Trophoblast cell (in vitro differentiated cells and primary cell): Measurements from ENCODE around the gene MPPED2.

Experiments used
- DNase-seq, 2 donors: peaks; one replicate each; pipeline ENCODE4 v3.0.0-alpha.2; 2016
- H2AFZ ChIP-seq: 2 replicates; pipeline ENCODE4 v1.6.1; 2013; ENCODE audit warnings: low read length, moderate library complexity, mild to moderate bottlenecking; ENCODE audit not compliant: insufficient read depth, poor library complexity
- H2AK5ac ChIP-seq: 2 replicates; pipeline ENCODE4 v1.6.1; 2013; ENCODE audit warnings: mild to moderate bottlenecking, low read length
- H2BK120ac ChIP-seq: 2 replicates; pipeline ENCODE4 v1.6.1; 2013; ENCODE audit warnings: low read length, mild to moderate bottlenecking, moderate library complexity; ENCODE audit not compliant: insufficient read depth, poor library complexity
- H2BK12ac ChIP-seq: 2 replicates; pipeline ENCODE4 v1.6.1; 2013; ENCODE audit warnings: mild to moderate bottlenecking, low read length, moderate library complexity
- H2BK5ac ChIP-seq: 2 replicates; pipeline ENCODE4 v1.6.1; 2013; ENCODE audit warnings: low read length, low read depth, moderate library complexity, mild to moderate bottlenecking; ENCODE audit not compliant: poor library complexity
- H3K14ac ChIP-seq: 2 replicates; pipeline ENCODE4 v1.6.1; 2013; ENCODE audit warnings: mild to moderate bottlenecking, low read length
- H3K18ac ChIP-seq: 2 replicates; pipeline ENCODE4 v1.6.1; 2013; ENCODE audit warnings: mild to moderate bottlenecking, low read length
- H3K23ac ChIP-seq: 2 replicates; pipeline ENCODE4 v1.6.1; 2013; ENCODE audit warnings: low read length
- H3K27ac ChIP-seq: 2 replicates; pipeline ENCODE4 v1.5.1; 2013; ENCODE audit warnings: low read depth, mild to moderate bottlenecking, inconsistent platforms, low read length, moderate library complexity
- H3K27me3 ChIP-seq: 2 replicates; pipeline ENCODE4 v1.6.1; 2013; ENCODE audit warnings: inconsistent platforms, mild to moderate bottlenecking, low read length, moderate library complexity; ENCODE audit not compliant: insufficient read depth
- H3K36me3 ChIP-seq, 2 experiments: 1 replicate in 1 of 2; 2 replicates in 1 of 2; pipeline ENCODE4 v1.6.1; 2013; ENCODE audit warnings: low read length in 2 of 2, mild to moderate bottlenecking in 2 of 2, moderate library complexity in 1 of 2; ENCODE audit not compliant: insufficient read depth in 2 of 2, control insufficient read depth in 1 of 2
- H3K4ac ChIP-seq: 2 replicates; pipeline ENCODE4 v1.6.1; 2013; ENCODE audit warnings: low read depth, mild to moderate bottlenecking, low read length, moderate library complexity
- H3K4me1 ChIP-seq, 2 experiments: 1 replicate in 1 of 2; 2 replicates in 1 of 2; pipeline ENCODE4 v1.6.1; 2013; ENCODE audit warnings: low read length in 2 of 2, mild to moderate bottlenecking in 2 of 2, moderate library complexity in 1 of 2; ENCODE audit not compliant: insufficient read depth in 2 of 2, control insufficient read depth in 1 of 2
- H3K4me2 ChIP-seq: 2 replicates; pipeline ENCODE4 v1.6.1; 2013; ENCODE audit warnings: inconsistent platforms, mild to moderate bottlenecking, low read length, moderate library complexity
- H3K4me3 ChIP-seq: 2 replicates; pipeline ENCODE4 v1.5.1; 2013; ENCODE audit warnings: mild to moderate bottlenecking, low read depth, low read length, inconsistent platforms
- H3K79me1 ChIP-seq: one replicate; pipeline ENCODE4 v1.6.1; 2013; ENCODE audit warnings: low read length
- H3K79me2 ChIP-seq: 2 replicates; pipeline ENCODE4 v1.6.1; 2013; ENCODE audit warnings: low read length, mild to moderate bottlenecking; ENCODE audit not compliant: control insufficient read depth, insufficient read depth, poor library complexity
- H3K9ac ChIP-seq: 2 replicates; pipeline ENCODE4 v1.6.1; 2013; ENCODE audit warnings: mild to moderate bottlenecking, low read length
- H3K9me3 ChIP-seq: 2 replicates; pipeline ENCODE4 v1.6.1; 2013; ENCODE audit warnings: low read depth, mild to moderate bottlenecking, control low read depth, inconsistent platforms, low read length; ENCODE audit not compliant: insufficient read depth
- H4K12ac ChIP-seq: 2 replicates; pipeline ENCODE4 v1.6.1; 2013; ENCODE audit warnings: low read depth, mild to moderate bottlenecking, low read length, moderate library complexity
- H4K8ac ChIP-seq: 2 replicates; pipeline ENCODE4 v1.6.1; 2013; ENCODE audit warnings: low read depth, mild to moderate bottlenecking, low read length, moderate library complexity
- H4K91ac ChIP-seq: one replicate; pipeline ENCODE4 v1.6.1; 2013; ENCODE audit warnings: low read depth, mild to moderate bottlenecking, low read length, moderate library complexity
- WGBS: extraction: QIAGEN DNeasy Blood & Tissue Kit; methylation state at CpG from one replicate; pipeline ENCODE4 v1.1.7; 2013; ENCODE audit warnings: missing lambda C conversion rate; ENCODE audit not compliant: insufficient read length, insufficient coverage; ENCODE audit errors: extremely low coverage; 5-methylcytosine and 5-hydroxymethylcytosine counted together

The MPPED2 gene

GRCh38 chr11:30603357-30603756, 17.2 kb upstream of the MPPED2 start:
- H3K23ac ChIP-seq: no peak overlapping the region
- H3K36me3 ChIP-seq: no peaks in the 10 kb centered on the region
- no peak overlapping the region for H2BK5ac ChIP-seq
- H3K14ac ChIP-seq: no peak overlapping the region
- no peak overlapping the region for H4K91ac ChIP-seq
- no peak overlapping the region for H2BK120ac ChIP-seq
- H3K27me3 ChIP-seq: no peaks in the 10 kb centered on the region
- no peak overlapping the region for H4K12ac ChIP-seq
- no peak for DNase-seq
- no peaks in the 10 kb centered on the region for H3K79me2 ChIP-seq
- H3K9me3 ChIP-seq: no peaks in the 10 kb centered on the region
- H3K4me1 ChIP-seq: no peaks in the 10 kb centered on the region
- H2AK5ac ChIP-seq: no peak overlapping the region
- no peak overlapping the region for H3K4me3 ChIP-seq
- no peaks in the 10 kb centered on the region for H3K79me1 ChIP-seq
- WGBS: no CpG with 5 or more reads among the region's 2 CpGs
- H3K4me2 ChIP-seq: no peak overlapping the region
- no peak overlapping the region for H3K9ac ChIP-seq
- no peak overlapping the region for H3K27ac ChIP-seq
- no peak overlapping the region for H2BK12ac ChIP-seq
- H4K8ac ChIP-seq: no peak overlapping the region
- no peak overlapping the region for H3K4ac ChIP-seq
- no peak overlapping the region for H3K18ac ChIP-seq
- no peak overlapping the region for H2AFZ ChIP-seq

GRCh38 chr11:30596832-30597231, 10.7 kb upstream of the MPPED2 start:
- H2BK12ac ChIP-seq: no peak overlapping the region
- H2BK5ac ChIP-seq: no peak overlapping the region
- DNase-seq: no peak

GRCh38 chr11:30595934-30596333, 9.8 kb upstream of the MPPED2 start:
- H2BK12ac ChIP-seq: no peak overlapping the region
- no peak overlapping the region for H4K12ac ChIP-seq
- no peak overlapping the region for H2BK5ac ChIP-seq
- H4K8ac ChIP-seq: no peak overlapping the region
- no peak overlapping the region for H2AK5ac ChIP-seq
- no peak overlapping the region for H3K4me3 ChIP-seq
- no peak overlapping the region for H3K4ac ChIP-seq
- H2AFZ ChIP-seq: no peak overlapping the region
- H3K23ac ChIP-seq: no peak overlapping the region
- no peak overlapping the region for H3K18ac ChIP-seq
- no peak overlapping the region for H3K27ac ChIP-seq
- no peak for DNase-seq
- H3K79me1 ChIP-seq: no peaks in the 10 kb centered on the region
- H2BK120ac ChIP-seq: no peak overlapping the region
- H3K27me3 ChIP-seq: no peaks in the 10 kb centered on the region
- no CpG with 5 or more reads among the region's 3 CpGs for WGBS
- no peaks in the 10 kb centered on the region for H3K4me1 ChIP-seq
- H4K91ac ChIP-seq: no peak overlapping the region
- H3K14ac ChIP-seq: no peak overlapping the region
- H3K9ac ChIP-seq: no peak overlapping the region
- no peak overlapping the region for H3K4me2 ChIP-seq
- H3K79me2 ChIP-seq: no peaks in the 10 kb centered on the region
- H3K9me3 ChIP-seq: no peaks in the 10 kb centered on the region
- H3K36me3 ChIP-seq: no peaks in the 10 kb centered on the region

More at GRCh38 chr11:30596832-30597231, 10.7 kb upstream of the MPPED2 start:
- H4K91ac ChIP-seq: no peak overlapping the region
- H3K14ac ChIP-seq: no peak overlapping the region
- no peaks in the 10 kb centered on the region for H3K79me2 ChIP-seq
- no peak overlapping the region for H3K4me2 ChIP-seq
- no peaks in the 10 kb centered on the region for H3K4me1 ChIP-seq
- H3K36me3 ChIP-seq: no peaks in the 10 kb centered on the region
- no peak overlapping the region for H3K4ac ChIP-seq
- H3K9ac ChIP-seq: no peak overlapping the region
- H4K8ac ChIP-seq: no peak overlapping the region
- no peaks in the 10 kb centered on the region for H3K27me3 ChIP-seq
- no peaks in the 10 kb centered on the region for H3K79me1 ChIP-seq
- no peak overlapping the region for H2AFZ ChIP-seq
- H2AK5ac ChIP-seq: no peak overlapping the region
- no peak overlapping the region for H4K12ac ChIP-seq
- no CpG with 5 or more reads among the region's 2 CpGs for WGBS
- H3K18ac ChIP-seq: no peak overlapping the region
- no peaks in the 10 kb centered on the region for H3K9me3 ChIP-seq
- H3K4me3 ChIP-seq: no peak overlapping the region
- H3K27ac ChIP-seq: no peak overlapping the region
- H3K23ac ChIP-seq: no peak overlapping the region
- no peak overlapping the region for H2BK120ac ChIP-seq

GRCh38 chr11:30594646-30595411, 8.7 kb upstream of the MPPED2 start:
- H3K14ac ChIP-seq: no peak overlapping the region
- no peaks in the 10 kb centered on the region for H3K36me3 ChIP-seq
- H4K91ac ChIP-seq: no peak overlapping the region
- no peak overlapping the region for H3K27ac ChIP-seq
- no peak overlapping the region for H3K4ac ChIP-seq
- no peaks in the 10 kb centered on the region for H3K79me2 ChIP-seq
- H3K9ac ChIP-seq: no peak overlapping the region
- H2BK5ac ChIP-seq: no peak overlapping the region
- no peaks in the 10 kb centered on the region for H3K9me3 ChIP-seq
- no peak overlapping the region for H2BK12ac ChIP-seq
- H4K8ac ChIP-seq: no peak overlapping the region
- H3K4me3 ChIP-seq: no peak overlapping the region
- no peak overlapping the region for H3K4me2 ChIP-seq
- H4K12ac ChIP-seq: no peak overlapping the region
- H3K79me1 ChIP-seq: no peaks in the 10 kb centered on the region
- no peak for DNase-seq
- no peak overlapping the region for H3K18ac ChIP-seq
- no peaks in the 10 kb centered on the region for H3K27me3 ChIP-seq
- H3K23ac ChIP-seq: no peak overlapping the region
- H2BK120ac ChIP-seq: no peak overlapping the region
- WGBS: no CpG with 5 or more reads among the region's 8 CpGs
- H2AFZ ChIP-seq: no peak overlapping the region
- no peak overlapping the region for H2AK5ac ChIP-seq
- H3K4me1 ChIP-seq: no peaks in the 10 kb centered on the region
